ENCODE results near the gene MRPS25.

DNA sequence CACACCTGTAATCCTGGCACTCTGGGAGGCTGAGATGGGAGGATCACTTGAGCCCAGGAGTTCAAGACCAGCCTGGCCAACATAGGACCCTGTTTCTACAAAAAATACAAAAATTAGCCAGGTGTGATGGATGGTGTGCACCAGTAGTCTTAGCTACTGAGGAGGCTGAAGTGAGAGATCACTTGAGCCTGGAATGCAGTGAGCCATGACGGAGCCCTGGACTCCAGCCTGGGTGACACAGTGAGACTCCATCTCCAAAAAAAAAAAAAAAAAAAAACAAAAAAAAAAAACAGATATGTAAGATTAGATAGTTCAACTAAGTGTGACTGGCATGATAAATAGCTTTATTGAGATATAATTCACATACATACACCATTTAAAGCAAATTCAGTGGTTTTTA is 24.1 kb upstream of the MRPS25 start:
- TF ChIP-seq, protein P1, sequence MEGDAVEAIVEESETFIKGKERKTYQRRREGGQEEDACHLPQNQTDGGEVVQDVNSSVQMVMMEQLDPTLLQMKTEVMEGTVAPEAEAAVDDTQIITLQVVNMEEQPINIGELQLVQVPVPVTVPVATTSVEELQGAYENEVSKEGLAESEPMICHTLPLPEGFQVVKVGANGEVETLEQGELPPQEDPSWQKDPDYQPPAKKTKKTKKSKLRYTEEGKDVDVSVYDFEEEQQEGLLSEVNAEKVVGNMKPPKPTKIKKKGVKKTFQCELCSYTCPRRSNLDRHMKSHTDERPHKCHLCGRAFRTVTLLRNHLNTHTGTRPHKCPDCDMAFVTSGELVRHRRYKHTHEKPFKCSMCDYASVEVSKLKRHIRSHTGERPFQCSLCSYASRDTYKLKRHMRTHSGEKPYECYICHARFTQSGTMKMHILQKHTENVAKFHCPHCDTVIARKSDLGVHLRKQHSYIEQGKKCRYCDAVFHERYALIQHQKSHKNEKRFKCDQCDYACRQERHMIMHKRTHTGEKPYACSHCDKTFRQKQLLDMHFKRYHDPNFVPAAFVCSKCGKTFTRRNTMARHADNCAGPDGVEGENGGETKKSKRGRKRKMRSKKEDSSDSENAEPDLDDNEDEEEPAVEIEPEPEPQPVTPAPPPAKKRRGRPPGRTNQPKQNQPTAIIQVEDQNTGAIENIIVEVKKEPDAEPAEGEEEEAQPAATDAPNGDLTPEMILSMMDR (conservative IDR thresholded peaks at IDR 0.05 in 1 of 2, IDR thresholded peaks at IDR 0.05 in 1 of 2; ENCODE audit: extremely low read depth in 1 of 2, insufficient read depth in 1 of 2, low read depth in 1 of 2, low read length in 2 of 2), result no peak
- no peak for TF ChIP-seq EZH2 (IDR thresholded peaks at IDR 0.05; ENCODE audit: borderline replicate concordance, low read length)

All from mammary epithelial cell (primary cell).